HG03432 (cell line): ENCODE data around the gene CDC123.
"Not testable (repeated sequence)": the region's sequence is repeated elsewhere in the genome, so short reads cannot be mapped to it uniquely, and the experiment has no call there.

Experiments used
- ATAC-seq: cut with Tn5 transposase; IDR thresholded peaks from one replicate; pipeline ENCODE4 v1.9.1; 2021; ENCODE audit warnings: mild to moderate bottlenecking, moderate library complexity; ENCODE audit not compliant: unreplicated experiment

The CDC123 gene

GRCh38 chr10:12195603-12196506, at the start of gene CDC123, which contains the start of gene NUDT5:
TSS of gene CDC123 (plus strand) at chr10:12196188. CDS start at chr10:12196246, 58 bp downstream.
TSS of gene NUDT5 (minus strand) at chr10:12195891. CDS start at chr10:12186291, 9,600 bp downstream.
- ATAC-seq = peak; percentile 91

- ATAC-seq = no peak
These were observed 45.8 kb upstream of the CDC123 start for GRCh38 chr10:12150163-12150562.

GRCh38 chr10:12154516-12154915, 41.5 kb upstream of the CDC123 start:
- no peak for ATAC-seq

GRCh38 chr10:12156367-12157123, 39.4 kb upstream of the CDC123 start:
- ATAC-seq = no peak

- no peak for ATAC-seq
These were observed 37.9 kb upstream of the CDC123 start for GRCh38 chr10:12158111-12158510.

- ATAC-seq = no peak
These were observed 35.3 kb upstream of the CDC123 start for GRCh38 chr10:12160664-12161063.

GRCh38 chr10:12162927-12163326, 33.1 kb upstream of the CDC123 start:
- ATAC-seq = no peak

- no peak for ATAC-seq
These were observed 31.9 kb upstream of the CDC123 start for GRCh38 chr10:12164085-12164484.

GRCh38 chr10:12165036-12165435, 31.0 kb upstream of the CDC123 start:
- ATAC-seq = no peak

GRCh38 chr10:12165999-12166775, 29.8 kb upstream of the CDC123 start:
- ATAC-seq = no peak

GRCh38 chr10:12171512-12171911, 24.5 kb upstream of the CDC123 start:
- not testable (repeated sequence) for ATAC-seq

- no peak for ATAC-seq
These were observed 18.3 kb upstream of the CDC123 start for GRCh38 chr10:12177642-12178041.

- no peak for ATAC-seq
These were observed 16.3 kb upstream of the CDC123 start for GRCh38 chr10:12179606-12180170.

GRCh38 chr10:12180221-12180974, 15.6 kb upstream of the CDC123 start:
- no peak for ATAC-seq

- ATAC-seq = no peak
These were observed 14.8 kb upstream of the CDC123 start for GRCh38 chr10:12181065-12181775.

GRCh38 chr10:12184165-12184564, 11.8 kb upstream of the CDC123 start:
- ATAC-seq = no peak

GRCh38 chr10:12186323-12186722, 9.7 kb upstream of the CDC123 start:
- no peak for ATAC-seq

GRCh38 chr10:12187321-12187905, 8.6 kb upstream of the CDC123 start:
- no peak for ATAC-seq

- no peak for ATAC-seq
These were observed 7.3 kb upstream of the CDC123 start for GRCh38 chr10:12188656-12189055.
